HepG2 (cell line): ENCODE data around the gene HES2.

Experiments
- EP300 ChIP-seq, 3 experiments: sonication (generic) in 1 of 3; formaldehyde crosslinking in 1 of 3; IDR thresholded peaks; 2 replicates each; pipeline versions ENCODE4 v1.5.1 to v1.6.1; 2011 to 2020; ENCODE audit warnings: low read depth in 2 of 3, low read length in 2 of 3, borderline replicate concordance in 1 of 3, improper control_type of control experiment in 1 of 3, mild to moderate bottlenecking in 1 of 3, missing genetic modification reagents in 1 of 3, moderate library complexity in 1 of 3
- HNF1A ChIP-seq, 2 experiments: sonication (generic) in 1 of 2; formaldehyde crosslinking in 1 of 2; IDR thresholded peaks; 2 replicates each; pipeline versions ENCODE4 v1.4.0 to v1.6.1; 2016 to 2020; ENCODE audit warnings: borderline replicate concordance in 1 of 2, low read depth in 1 of 2, mild to moderate bottlenecking in 1 of 2, missing genetic modification reagents in 1 of 2
- SP5 ChIP-seq: IDR thresholded peaks from 2 replicates; pipeline ENCODE4 v1.6.1; 2016; ENCODE audit warnings: low read depth, borderline replicate concordance
- ZBTB10 ChIP-seq: sonication (generic); formaldehyde crosslinking; IDR thresholded peaks from 2 replicates; pipeline ENCODE4 v1.4.0; 2020; ENCODE audit warnings: missing genetic modification reagents, borderline replicate concordance
- ZNF740 ChIP-seq: sonication (generic); formaldehyde crosslinking; IDR thresholded peaks from 2 replicates; pipeline ENCODE4 v1.4.0; 2020; ENCODE audit warnings: missing genetic modification reagents

- TF ChIP-seq EP300 (IDR thresholded peaks at IDR 0.05; ENCODE audit: low read depth in 2 of 2, low read length in 2 of 2), result no peak
- TF ChIP-seq EP300 (CRISPR knock-in tag; IDR thresholded peaks at IDR 0.05; ENCODE audit: borderline replicate concordance), result no peak
- no peak for TF ChIP-seq HNF1A (IDR thresholded peaks at IDR 0.05; ENCODE audit: low read depth)
- TF ChIP-seq HNF1A (CRISPR knock-in tag; IDR thresholded peaks at IDR 0.05; ENCODE audit: borderline replicate concordance), result no peak
- TF ChIP-seq ZNF740 (CRISPR knock-in tag), result no peak
- TF ChIP-seq ZBTB10 (CRISPR knock-in tag), result no peak
- no peak for TF ChIP-seq SP5
Observed at GRCh38 chr1:6462412-6463119, 42.8 kb upstream of the HES2 start.
